A549 (cell line): Measurements from ENCODE around the gene HMGN5. TPM values are rescaled to one million over a fixed set of nuclear protein-coding genes. Genes with fewer than 3 reads are reported as not detected.

Source experiments
- ATAC-seq, 2 experiments: fragments of 200-7000 bp in 1 of 2; fragments of >200 bp in 1 of 2; cut with Nextera tagmentation in 1 of 2; cut with Tn5 transposase in 1 of 2; 3 replicates each; pipeline versions ENCODE4 v1.8.0 to v1.9.1; 2018 to 2020; ENCODE audit warnings: mild to moderate bottlenecking in 1 of 2, moderate library complexity in 1 of 2
- CTCF ChIA-PET: fragments of 300-600 bp; sonication (Branson Sonifier 250); formaldehyde crosslinking; extraction: SDS; loops from one replicate; lab custom pipeline; 2021; ENCODE audit warnings: antibody characterized with exemption, inconsistent platforms; lab: Yijun Ruan, JAX
- POLR2A ChIA-PET: fragments of 350-600 bp; formaldehyde crosslinking; extraction: SDS; loops from one replicate; lab custom pipeline; 2021; ENCODE audit warnings: antibody characterized with exemption, inconsistent platforms; lab: Yijun Ruan, JAX
- DNase-seq, 2 experiments: peaks; one replicate each; pipeline versions ENCODE4 v3.0.0 to v3.0.0-alpha.2; 2011 to 2016; ENCODE audit warnings: low read depth in 1 of 2, low spot score in 1 of 2
- FAIRE-seq: peaks from 2 replicates; lab custom pipeline; 2011; peaks lifted over from hg19 to GRCh38; lab: Jason Lieb, UNC
- H3K27ac ChIP-seq, 2 experiments: fragments of >200 bp; sonication (Bioruptor Twin); formaldehyde crosslinking; 3 replicates each; pipeline ENCODE4 v1.5.1; 2016 to 2017
- H3K4me1 ChIP-seq: fragments of >200 bp; sonication (Bioruptor Twin); formaldehyde crosslinking; 3 replicates; pipeline ENCODE4 v1.6.1; 2016
- H3K4me2 ChIP-seq: fragments of >200 bp; sonication (Bioruptor Twin); formaldehyde crosslinking; 3 replicates; pipeline ENCODE4 v1.6.1; 2016
- H3K4me3 ChIP-seq: fragments of >200 bp; sonication (Bioruptor Twin); formaldehyde crosslinking; 3 replicates; pipeline ENCODE4 v1.5.1; 2016
- H3K9me3 ChIP-seq: fragments of >200 bp; sonication (Bioruptor Twin); formaldehyde crosslinking; 3 replicates; pipeline ENCODE4 v1.6.1; 2016
- CHD4 ChIP-seq: fragments of 200-600 bp; sonication (generic); IDR thresholded peaks from 2 replicates; pipeline ENCODE4 v1.6.1; 2016; ENCODE audit warnings: antibody characterized with exemption, mild to moderate bottlenecking, borderline replicate concordance
- EHF ChIP-seq: fragments of 250-450 bp; sonication (Bioruptor Pico); IDR thresholded peaks from 2 replicates; pipeline ENCODE4 v1.5.0; 2020; ENCODE audit warnings: mild to moderate bottlenecking
- EHMT2 ChIP-seq: fragments of 200-600 bp; sonication (generic); IDR thresholded peaks from 2 replicates; pipeline ENCODE4 v1.6.1; 2016; ENCODE audit warnings: antibody characterized with exemption, low read depth, mild to moderate bottlenecking, moderate library complexity
- FOSL2 ChIP-seq, 2 experiments: fragments of 450-650 bp in 1 of 2; fragments of >200 bp in 1 of 2; sonication (Bioruptor Twin) in 1 of 2; formaldehyde crosslinking; IDR thresholded peaks; 2 replicates each; pipeline versions ENCODE4 v1.5.0 to v1.6.1; 2016 to 2020; ENCODE audit warnings: mild to moderate bottlenecking in 1 of 2, moderate library complexity in 1 of 2
- HDAC2 ChIP-seq: fragments of 200-600 bp; sonication (generic); IDR thresholded peaks from 2 replicates; pipeline ENCODE4 v1.6.1; 2016
- HEYL ChIP-seq: fragments of 250-450 bp; sonication (Bioruptor Pico); IDR thresholded peaks from 2 replicates; pipeline ENCODE4 v1.8.0; 2021; ENCODE audit warnings: mild to moderate bottlenecking, moderate library complexity
- HOXA7 ChIP-seq: fragments of 250-450 bp; sonication (Bioruptor Pico); IDR thresholded peaks from 2 replicates; pipeline ENCODE4 v1.5.0; 2020; ENCODE audit warnings: mild to moderate bottlenecking, moderate library complexity
- HOXB5 ChIP-seq: fragments of 250-450 bp; sonication (Bioruptor Pico); IDR thresholded peaks from 2 replicates; pipeline ENCODE4 v1.5.0; 2020; ENCODE audit warnings: mild to moderate bottlenecking, moderate library complexity
- JUN ChIP-seq, 2 experiments: fragments of >200 bp; sonication (Bioruptor Twin); formaldehyde crosslinking; IDR thresholded peaks; 2 replicates in 1 of 2; 3 replicates in 1 of 2; pipeline ENCODE4 v1.6.1; 2016 to 2017
- JUNB ChIP-seq: fragments of >200 bp; sonication (Bioruptor Twin); formaldehyde crosslinking; IDR thresholded peaks from 2 replicates; pipeline ENCODE4 v1.6.1; 2016
- MAFK ChIP-seq: fragments of 450-650 bp; IDR thresholded peaks from 2 replicates; pipeline ENCODE4 v1.6.1; 2014; ENCODE audit not compliant: partially characterized antibody
- NPAS2 ChIP-seq: fragments of 250-450 bp; sonication (Bioruptor Pico); IDR thresholded peaks from 2 replicates; pipeline ENCODE4 v1.8.0; 2022; ENCODE audit warnings: mild to moderate bottlenecking, moderate library complexity, borderline replicate concordance
- PBX3 ChIP-seq: IDR thresholded peaks from 2 replicates; pipeline ENCODE4 v1.6.1; 2012
- POLR2AphosphoS2 ChIP-seq: conservative IDR thresholded peaks from 2 replicates; pipeline ENCODE4 v1.6.1; 2012; ENCODE audit warnings: low read length, improper control_type of control experiment, inconsistent platforms
- RAD21 ChIP-seq, 2 experiments: fragments of >200 bp in 1 of 2; sonication (Bioruptor Twin) in 1 of 2; formaldehyde crosslinking in 1 of 2; IDR thresholded peaks in 1 of 2; conservative IDR thresholded peaks in 1 of 2; 2 replicates in 1 of 2; 3 replicates in 1 of 2; pipeline ENCODE4 v1.6.1; 2012 to 2018; ENCODE audit warnings: inconsistent platforms in 1 of 2
- RFX5 ChIP-seq: fragments of 450-650 bp; IDR thresholded peaks from 2 replicates; pipeline ENCODE4 v1.7.1; 2014; ENCODE audit warnings: antibody characterized with exemption, mild to moderate bottlenecking, moderate library complexity
- RNF2 ChIP-seq: fragments of 200-600 bp; sonication (generic); IDR thresholded peaks from 2 replicates; pipeline ENCODE4 v1.6.1; 2016; ENCODE audit warnings: low read depth, mild to moderate bottlenecking, antibody characterized with exemption, moderate library complexity, borderline replicate concordance
- TFCP2L1 ChIP-seq: fragments of 250-450 bp; sonication (Bioruptor Pico); IDR thresholded peaks from 2 replicates; pipeline ENCODE4 v1.5.0; 2021; ENCODE audit warnings: mild to moderate bottlenecking
- WGBS: methylation state at CpG from one replicate; pipeline ENCODE4 v1.1.6; 2017; ENCODE audit errors: missing lambda C conversion rate; 5-methylcytosine and 5-hydroxymethylcytosine counted together
- polyA plus RNA-seq, 4 experiments: library from polyadenylated mRNA; depleted of rRNA in 3 of 4; stranded (reverse); fragments of >200 nt; fragmentation: RNase III in 1 of 4; extraction: RNeasy Plus Mini Kit Qiagen cat#74134 plus additional on column Dnase treatment in 1 of 4; gene quantifications; 2 replicates in 3 of 4; 3 replicates in 1 of 4; pipeline ENCODE4 v1.2.3, GENCODE V29; 2011 to 2017
- TF ChIP-seq, protein P1 (sequence below): fragments of >200 bp; sonication (Bioruptor Twin); formaldehyde crosslinking; IDR thresholded peaks from 3 replicates; pipeline ENCODE4 v1.5.1; 2016
- TF ChIP-seq, protein P2 (sequence below): IDR thresholded peaks from 2 replicates; pipeline ENCODE4 v1.6.1; 2012
- TF ChIP-seq, protein P3 (sequence below): fragments of >200 bp; sonication (Bioruptor Twin); formaldehyde crosslinking; IDR thresholded peaks from 2 replicates; pipeline ENCODE4 v1.6.1; 2016
- TF ChIP-seq, protein P4 (sequence below): fragments of 250-450 bp; sonication (Bioruptor Pico); IDR thresholded peaks from 2 replicates; pipeline ENCODE4 v1.5.0; 2020; ENCODE audit warnings: low read depth, mild to moderate bottlenecking, moderate library complexity

HMGN5 gene
- polyA plus RNA-seq, 2 of the 4 experiments (the other 2 are of a cell fraction), result 4.4 to 5.2 TPM

DNA sequence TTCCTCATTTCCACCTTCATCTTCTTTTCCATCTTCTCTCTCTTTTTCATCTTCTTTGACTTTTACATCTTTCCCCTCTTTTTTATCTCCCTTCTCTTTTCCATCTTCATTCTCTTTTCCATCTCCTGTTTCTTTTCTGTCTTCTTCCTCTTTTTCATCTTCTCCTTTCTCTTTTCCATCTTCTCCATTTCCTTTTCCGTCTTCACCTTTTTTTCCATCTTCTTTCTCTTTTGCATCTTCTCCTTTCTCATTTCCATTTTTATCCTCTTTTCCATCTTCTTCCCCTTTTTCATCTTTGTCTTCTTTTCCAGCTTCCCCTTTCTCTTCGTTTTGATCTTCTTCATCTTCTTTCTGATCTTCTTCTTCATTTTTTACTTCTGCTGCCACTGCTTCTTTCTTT, 87.0 kb downstream of the HMGN5 start:
- ChIA-PET POLR2A (no interaction called here), CTCF (no interaction called here)
- no peak overlapping the region for H3K4me3 ChIP-seq
- WGBS, result 17% methylated on average over 2 of the region's 2 CpGs
- no peak for FAIRE-seq
- H3K4me1 ChIP-seq, result no peaks in the 10 kb centered on the region
- no peak for DNase-seq
- no peak overlapping the region for H3K4me2 ChIP-seq
- TF ChIP-seq HOXA7 (CRISPR knock-in tag), result no peak
- TF ChIP-seq JUNB, result no peak
- TF ChIP-seq CHD4, result no peak
- TF ChIP-seq POLR2AphosphoS2, result no peak
- no peak for TF ChIP-seq RFX5
- TF ChIP-seq NPAS2 (CRISPR knock-in tag), result no peak
- TF ChIP-seq, protein P1, sequence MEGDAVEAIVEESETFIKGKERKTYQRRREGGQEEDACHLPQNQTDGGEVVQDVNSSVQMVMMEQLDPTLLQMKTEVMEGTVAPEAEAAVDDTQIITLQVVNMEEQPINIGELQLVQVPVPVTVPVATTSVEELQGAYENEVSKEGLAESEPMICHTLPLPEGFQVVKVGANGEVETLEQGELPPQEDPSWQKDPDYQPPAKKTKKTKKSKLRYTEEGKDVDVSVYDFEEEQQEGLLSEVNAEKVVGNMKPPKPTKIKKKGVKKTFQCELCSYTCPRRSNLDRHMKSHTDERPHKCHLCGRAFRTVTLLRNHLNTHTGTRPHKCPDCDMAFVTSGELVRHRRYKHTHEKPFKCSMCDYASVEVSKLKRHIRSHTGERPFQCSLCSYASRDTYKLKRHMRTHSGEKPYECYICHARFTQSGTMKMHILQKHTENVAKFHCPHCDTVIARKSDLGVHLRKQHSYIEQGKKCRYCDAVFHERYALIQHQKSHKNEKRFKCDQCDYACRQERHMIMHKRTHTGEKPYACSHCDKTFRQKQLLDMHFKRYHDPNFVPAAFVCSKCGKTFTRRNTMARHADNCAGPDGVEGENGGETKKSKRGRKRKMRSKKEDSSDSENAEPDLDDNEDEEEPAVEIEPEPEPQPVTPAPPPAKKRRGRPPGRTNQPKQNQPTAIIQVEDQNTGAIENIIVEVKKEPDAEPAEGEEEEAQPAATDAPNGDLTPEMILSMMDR, result no peak
- no peak for TF ChIP-seq EHMT2
- TF ChIP-seq HDAC2, result no peak
- TF ChIP-seq EHF (CRISPR knock-in tag), result no peak
- no peak for TF ChIP-seq TFCP2L1 (CRISPR knock-in tag)
- TF ChIP-seq, protein P2, sequence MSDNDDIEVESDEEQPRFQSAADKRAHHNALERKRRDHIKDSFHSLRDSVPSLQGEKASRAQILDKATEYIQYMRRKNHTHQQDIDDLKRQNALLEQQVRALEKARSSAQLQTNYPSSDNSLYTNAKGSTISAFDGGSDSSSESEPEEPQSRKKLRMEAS, result no peak
- TF ChIP-seq, protein P3, sequence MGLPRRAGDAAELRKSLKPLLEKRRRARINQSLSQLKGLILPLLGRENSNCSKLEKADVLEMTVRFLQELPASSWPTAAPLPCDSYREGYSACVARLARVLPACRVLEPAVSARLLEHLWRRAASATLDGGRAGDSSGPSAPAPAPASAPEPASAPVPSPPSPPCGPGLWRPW, result no peak
- TF ChIP-seq MAFK, result no peak
- TF ChIP-seq, protein P4, sequence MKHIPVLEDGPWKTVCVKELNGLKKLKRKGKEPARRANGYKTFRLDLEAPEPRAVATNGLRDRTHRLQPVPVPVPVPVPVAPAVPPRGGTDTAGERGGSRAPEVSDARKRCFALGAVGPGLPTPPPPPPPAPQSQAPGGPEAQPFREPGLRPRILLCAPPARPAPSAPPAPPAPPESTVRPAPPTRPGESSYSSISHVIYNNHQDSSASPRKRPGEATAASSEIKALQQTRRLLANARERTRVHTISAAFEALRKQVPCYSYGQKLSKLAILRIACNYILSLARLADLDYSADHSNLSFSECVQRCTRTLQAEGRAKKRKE (CRISPR knock-in tag), result no peak
- TF ChIP-seq RNF2, result no peak
- ATAC-seq, result no peak
- no peak overlapping the region for H3K27ac ChIP-seq
- H3K9me3 ChIP-seq, result no peaks in the 10 kb centered on the region

DNA sequence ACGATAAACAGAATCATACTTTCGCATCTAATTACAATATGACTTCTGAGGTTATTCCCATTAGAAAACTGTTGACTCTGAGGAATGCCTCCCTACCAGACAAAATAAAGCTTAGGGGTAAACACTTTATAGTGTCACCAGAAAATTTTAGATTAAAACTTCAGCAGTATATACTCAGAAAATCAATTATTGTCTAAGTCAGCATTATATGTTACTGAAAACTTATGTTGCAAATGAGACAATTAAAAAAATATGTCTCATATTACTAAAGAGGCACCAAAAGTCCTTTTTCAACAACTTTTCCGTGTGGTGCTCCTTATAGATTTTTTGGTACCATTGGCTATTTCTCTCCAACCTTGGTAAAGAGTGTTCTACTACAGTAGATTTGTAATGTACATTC, 91.4 kb downstream of the HMGN5 start:
- CTCF ChIA-PET, result no interaction called here
- POLR2A ChIA-PET, result no interaction called here
- FAIRE-seq, result no peak
- 16% methylated on average over 3 of the region's 3 CpGs for WGBS
- Histone ChIP-seq H3K4me3 (no peak overlapping the region), H3K4me2 (no peak overlapping the region), H3K4me1 (no peaks in the 10 kb centered on the region), H3K27ac (no peak overlapping the region), H3K9me3 (no peaks in the 10 kb centered on the region)
- DNase-seq, result no peak
- no peak for ATAC-seq
- TF ChIP-seq MAFK (peak; percentile 59), HDAC2 (no peak)

DNA sequence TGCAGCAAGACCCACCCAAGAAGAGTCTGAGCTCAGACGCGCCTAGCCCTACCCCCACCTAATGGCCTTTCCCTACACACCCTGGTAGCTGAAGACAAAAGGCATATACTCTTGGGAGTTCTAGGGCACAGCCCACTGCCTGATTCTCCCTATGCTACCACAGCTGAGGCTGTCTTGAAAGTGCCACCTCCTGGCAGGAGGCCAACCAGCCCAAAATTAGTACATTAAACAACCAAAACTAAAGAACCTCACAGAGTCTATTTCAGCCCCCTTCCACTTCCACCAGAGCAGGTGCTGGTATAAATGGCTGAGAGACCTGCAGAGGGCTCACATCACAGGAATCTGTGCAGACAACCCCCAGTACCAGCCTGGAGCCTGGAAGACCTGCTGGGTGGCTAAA, 119.1 kb downstream of the HMGN5 start:
- Histone ChIP-seq H3K4me2 (no peak overlapping the region), H3K27ac (no peak overlapping the region), H3K9me3 (no peaks in the 10 kb centered on the region), H3K4me3 (no peak overlapping the region), H3K4me1 (no peaks in the 10 kb centered on the region)
- ChIA-PET CTCF (no interaction called here), POLR2A (no interaction called here)
- TF ChIP-seq PBX3 (no peak), HOXB5 (CRISPR knock-in tag) (no peak), JUNB (no peak), FOSL2 (IDR thresholded peaks at IDR 0.05) (no peak), FOSL2 (CRISPR knock-in tag; IDR thresholded peaks at IDR 0.05) (no peak), JUN (IDR thresholded peaks at IDR 0.05) (no peak), HEYL (CRISPR knock-in tag) (no peak), RAD21 (conservative IDR thresholded peaks at IDR 0.05 in 1 of 2, IDR thresholded peaks at IDR 0.05 in 1 of 2) (no peak)
- FAIRE-seq, result no peak
- no peak for ATAC-seq
- DNase-seq, result no peak
- 100% methylated on average over 2 of the region's 2 CpGs for WGBS

Other genes starting within 250 kb of the HMGN5 start
- 96.7 and 110 TPM in 2 replicates for gene SH3BGRL, start 189 bp upstream of the HMGN5 start, polyA plus RNA-seq (2011; rRNA removed)
- gene SH3BGRL, start 189 bp upstream of the HMGN5 start, polyA plus RNA-seq (2017; fragmentation: RNase III; extraction: RNeasy Plus Mini Kit Qiagen cat#74134 plus additional on column Dnase treatment), result 47.9 to 61.2 TPM (median 57.8 TPM) in 3 replicates